GM21619 (cell line): ENCODE data around the gene FLT4.

ENCODE experiments used
- ATAC-seq: cut with Tn5 transposase; IDR thresholded peaks from one replicate; pipeline ENCODE4 v1.9.1; 2021; ENCODE audit not compliant: unreplicated experiment

FLT4 gene

DNA sequence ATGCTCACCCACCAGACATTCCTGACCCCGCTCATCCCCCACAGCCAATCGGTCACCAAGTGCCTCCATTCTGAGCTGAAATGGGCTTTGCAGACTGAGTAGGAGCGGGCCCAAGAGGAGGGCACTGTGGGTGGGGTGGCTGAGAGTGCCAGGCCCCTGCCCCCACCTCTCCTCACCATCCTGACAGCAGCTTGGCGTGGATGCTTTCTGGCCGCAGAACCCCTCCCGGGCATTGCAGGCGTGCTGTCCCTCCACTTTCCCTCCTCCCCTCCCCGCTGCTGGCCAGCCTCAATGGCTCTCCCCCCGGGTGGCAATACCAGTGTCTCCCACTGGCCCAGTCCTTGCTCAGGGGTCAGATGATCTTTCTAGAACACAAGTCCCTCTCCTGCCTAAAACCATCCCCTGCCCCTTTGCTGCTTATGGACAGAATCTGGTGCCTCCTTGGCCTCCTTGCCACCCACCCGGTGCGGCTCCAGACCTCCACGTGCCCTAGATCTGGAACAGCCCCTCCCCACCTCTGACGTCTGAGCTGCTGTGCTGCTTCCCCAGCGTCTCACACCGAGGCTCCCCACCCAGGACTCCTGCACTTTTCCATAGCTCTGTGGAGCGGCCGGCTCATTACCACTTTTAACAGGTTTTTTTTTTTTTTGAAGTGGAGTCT, 6.1 kb downstream of the FLT4 start:
- ATAC-seq = no peak

DNA sequence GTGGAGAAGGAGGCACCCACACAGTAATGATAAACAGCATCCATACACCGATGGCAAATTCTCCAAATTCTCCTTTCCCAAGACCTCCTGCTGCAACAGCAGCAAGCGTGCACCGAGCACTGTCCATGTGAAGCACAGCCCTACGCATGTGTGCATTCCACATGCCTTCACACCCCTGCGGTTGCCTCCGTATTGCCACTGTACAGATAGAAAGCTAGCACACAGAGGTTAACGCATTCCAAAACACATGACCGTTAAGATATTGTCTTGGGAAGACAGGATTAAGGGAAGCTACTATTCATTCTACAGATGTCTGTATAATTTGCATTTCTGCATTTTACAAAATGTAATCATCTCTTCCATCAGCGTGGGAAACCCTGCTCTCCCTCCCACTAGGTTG, 6.6 kb downstream of the FLT4 start:
- no peak for ATAC-seq

- ATAC-seq = no peak
Measured at GRCh38 chr5:180642181-180642775, 7.1 kb downstream of the FLT4 start.

GRCh38 chr5:180641566-180641900, 7.9 kb downstream of the FLT4 start:
- ATAC-seq = no peak

- ATAC-seq = no peak
Measured at GRCh38 chr5:180640861-180641565, 8.4 kb downstream of the FLT4 start.

GRCh38 chr5:180640611-180640860, 8.9 kb downstream of the FLT4 start:
- ATAC-seq = no peak

GRCh38 chr5:180639741-180640610, 9.4 kb downstream of the FLT4 start:
- no peak for ATAC-seq

- no peak for ATAC-seq
Measured at GRCh38 chr5:180639287-180639686, 10.1 kb downstream of the FLT4 start.

- ATAC-seq = no peak
Measured at GRCh38 chr5:180637962-180638680, 11.3 kb downstream of the FLT4 start.

DNA sequence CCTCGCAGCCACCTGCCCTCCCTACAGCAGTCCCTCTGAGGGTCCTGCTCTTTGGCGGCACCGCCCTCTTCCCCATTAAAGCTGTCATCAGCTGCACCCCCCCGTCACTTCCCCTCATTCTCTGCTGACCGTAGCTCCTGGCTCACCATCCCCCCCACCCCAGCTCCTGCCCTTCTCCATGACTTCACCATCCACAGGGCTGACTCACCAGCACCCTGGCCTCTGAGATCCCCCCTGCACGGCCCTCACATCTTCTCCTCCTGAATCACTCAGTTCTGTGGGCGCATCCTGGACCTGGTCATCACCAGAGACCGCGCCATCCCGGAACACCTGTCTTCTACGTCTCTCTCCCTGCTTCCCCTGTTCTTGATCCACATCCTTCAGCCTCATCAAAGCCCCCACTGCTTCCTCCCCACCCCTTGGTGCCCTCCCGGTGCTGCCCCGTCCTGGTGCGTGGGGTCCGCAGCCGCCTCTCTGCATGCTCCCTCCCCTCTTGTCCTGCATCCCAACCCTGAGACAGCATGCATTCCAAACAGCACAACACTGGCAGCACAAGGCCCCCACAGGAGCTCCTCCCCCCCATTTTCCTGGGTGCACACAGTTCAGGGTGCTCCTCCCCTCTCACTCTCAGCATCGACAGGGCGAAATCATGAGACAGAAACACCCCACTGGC, 12.9 kb downstream of the FLT4 start:
- ATAC-seq = no peak

DNA sequence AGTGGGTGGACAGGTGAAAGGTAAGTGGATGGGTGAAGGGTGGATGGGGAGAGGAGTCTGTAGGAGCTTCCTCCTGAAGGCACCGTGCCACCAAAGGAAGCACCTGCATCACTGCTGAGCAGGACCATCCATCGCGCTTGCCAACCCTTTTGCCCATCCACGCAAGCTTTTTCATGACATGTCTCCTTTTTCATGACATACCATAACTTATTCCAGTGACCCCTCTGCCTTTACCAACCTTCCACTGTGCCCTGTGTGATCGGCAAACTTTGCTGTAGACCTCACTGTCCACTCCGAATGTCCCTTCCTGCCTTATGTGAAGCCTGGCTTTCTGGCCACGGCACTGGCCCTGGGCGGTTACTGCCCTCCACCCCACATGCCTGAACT, 13.4 kb downstream of the FLT4 start:
- ATAC-seq = no peak

GRCh38 chr5:180633283-180634177, 15.9 kb downstream of the FLT4 start:
- no peak for ATAC-seq

DNA sequence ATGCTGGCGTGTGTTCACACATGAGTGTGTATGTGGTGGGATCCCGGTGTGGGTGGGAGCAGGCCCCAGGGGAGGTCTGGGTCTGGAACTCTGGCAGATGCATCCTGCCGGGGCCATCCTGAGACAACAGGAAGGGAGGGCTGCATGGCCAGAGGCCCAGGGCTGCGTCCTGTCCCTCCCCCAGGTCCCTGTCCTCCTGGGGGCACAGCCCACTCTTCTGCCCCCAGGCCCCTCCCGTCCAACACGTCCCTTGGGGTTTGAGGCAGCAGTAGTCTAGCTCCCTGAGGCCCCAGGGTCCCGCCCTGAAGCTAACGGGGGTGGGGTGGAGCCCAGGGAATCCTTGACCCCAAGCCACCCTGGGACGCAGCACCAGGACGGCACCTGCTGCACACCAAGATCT, 16.6 kb downstream of the FLT4 start:
- no peak for ATAC-seq

- no peak for ATAC-seq
Measured at GRCh38 chr5:180631549-180632383, 17.6 kb downstream of the FLT4 start.

DNA sequence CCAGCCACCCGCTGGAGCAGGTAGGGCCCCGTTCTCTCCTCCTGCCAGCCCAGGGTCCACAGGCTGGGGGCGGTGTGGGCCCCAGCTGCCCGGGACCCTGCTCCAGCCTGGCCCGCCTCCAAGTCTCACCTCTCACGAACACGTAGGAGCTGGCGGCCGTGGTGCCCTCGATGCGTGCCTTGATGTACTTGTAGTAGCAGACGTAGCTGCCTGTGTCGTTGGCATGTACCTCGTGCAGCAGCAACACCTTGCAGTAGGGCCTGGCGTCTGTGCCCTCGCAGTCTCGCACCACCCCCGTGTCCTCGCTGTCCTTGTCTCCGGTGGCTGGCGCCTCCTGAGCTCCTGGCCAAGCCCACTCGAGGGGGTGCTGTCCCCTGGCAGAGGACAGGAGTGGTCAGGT, 19.0 kb downstream of the FLT4 start:
- ATAC-seq = no peak

GRCh38 chr5:180629831-180630382, 19.5 kb downstream of the FLT4 start:
- ATAC-seq = no peak

DNA sequence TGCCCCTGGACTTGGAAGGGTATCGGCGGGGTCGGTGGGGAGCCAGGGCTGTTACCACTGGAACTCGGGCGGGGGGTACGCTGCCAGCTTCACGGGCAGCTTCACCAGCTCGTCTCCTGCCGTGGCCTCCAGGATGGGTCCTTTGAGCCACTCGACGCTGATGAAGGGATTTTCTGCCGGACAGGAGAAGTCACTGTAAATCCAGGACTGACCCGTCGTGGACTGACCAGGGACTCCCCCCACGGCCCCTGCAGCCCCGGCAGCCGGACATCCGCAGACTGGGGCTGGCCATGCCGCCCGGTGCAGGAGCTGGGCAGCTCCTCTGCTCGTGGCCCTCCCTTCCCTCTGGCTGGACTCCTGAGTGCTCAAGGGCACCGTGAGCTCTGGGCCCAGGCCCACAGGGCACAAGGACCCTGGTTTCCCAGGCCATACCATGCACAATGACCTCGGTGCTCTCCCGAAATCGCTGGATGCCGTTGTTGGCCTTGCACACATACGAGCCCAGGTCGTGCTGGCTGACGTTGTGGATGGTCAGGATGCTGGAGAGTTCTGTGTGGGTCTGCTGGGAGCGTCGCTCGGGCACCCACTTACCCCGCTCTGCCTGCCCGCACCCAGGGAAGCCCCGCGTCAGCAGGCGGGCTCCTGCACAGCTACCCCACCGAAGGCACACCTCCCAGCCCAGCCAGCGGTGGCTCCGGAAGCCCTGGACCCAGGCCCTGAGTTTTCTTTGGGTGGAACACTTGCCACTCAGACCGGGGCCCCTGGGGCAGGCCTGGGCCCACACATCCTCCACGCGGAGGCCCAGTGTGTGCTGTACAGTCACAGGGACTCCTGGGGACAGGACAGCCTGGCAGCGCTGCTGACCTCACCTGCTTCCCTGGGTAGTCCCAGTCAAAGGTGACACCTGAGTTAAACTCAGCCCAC, 20.3 kb downstream of the FLT4 start:
- no peak for ATAC-seq
